GM23248 (cell line): ENCODE measurements around the gene IFTAP.

Experiments
- EZH2 ChIP-seq: fragments of 200-600 bp; sonication (generic); IDR thresholded peaks from 2 replicates; pipeline ENCODE4 v1.6.1; 2018; ENCODE audit warnings: antibody characterized with exemption, mild to moderate bottlenecking; ENCODE audit not compliant: insufficient read depth, poor library complexity, severe bottlenecking
- EZH2phosphoT487 ChIP-seq: fragments of 200-600 bp; sonication (generic); IDR thresholded peaks from 2 replicates; pipeline ENCODE4 v1.6.1; 2018; ENCODE audit warnings: antibody characterized with exemption, moderate library complexity, mild to moderate bottlenecking, low read depth; ENCODE audit not compliant: insufficient read depth

GRCh38 chr11:36695571-36695970 lies 101.3 kb downstream of the IFTAP start:
- TF ChIP-seq EZH2 (no peak), EZH2phosphoT487 (no peak)
